HG03460 (cell line): ENCODE measurements around the gene EGR4.
"Not testable (repeated sequence)": the region's sequence is repeated elsewhere in the genome, so short reads cannot be mapped to it uniquely, and the experiment has no call there.

ENCODE experiments used
- ATAC-seq: cut with Tn5 transposase; IDR thresholded peaks from one replicate; pipeline ENCODE4 v1.9.1; 2021; ENCODE audit not compliant: unreplicated experiment

EGR4 gene

GRCh38 chr2:73264332-73264606 lies 29.1 kb downstream of the EGR4 start:
- ATAC-seq, result no peak

GRCh38 chr2:73263540-73264331 lies 29.6 kb downstream of the EGR4 start:
- ATAC-seq, result no peak

GRCh38 chr2:73262691-73263429 lies 30.5 kb downstream of the EGR4 start:
- ATAC-seq, result not testable (repeated sequence)

GRCh38 chr2:73262108-73262651 lies 31.2 kb downstream of the EGR4 start:
- no peak for ATAC-seq

- no peak for ATAC-seq
Observed at GRCh38 chr2:73260338-73260984, 32.9 kb downstream of the EGR4 start.

GRCh38 chr2:73259704-73260337 lies 33.5 kb downstream of the EGR4 start:
- no peak for ATAC-seq

GRCh38 chr2:73259276-73259675 lies 34.1 kb downstream of the EGR4 start:
- ATAC-seq, result no peak

- no peak for ATAC-seq
Observed at GRCh38 chr2:73258913-73259215, 34.5 kb downstream of the EGR4 start.

- ATAC-seq, result no peak
Observed at GRCh38 chr2:73258186-73258912, 35.0 kb downstream of the EGR4 start.

- no peak for ATAC-seq
Observed at GRCh38 chr2:73257425-73258125, 35.8 kb downstream of the EGR4 start.

GRCh38 chr2:73257021-73257420 lies 36.3 kb downstream of the EGR4 start:
- ATAC-seq, result no peak

- ATAC-seq, result no peak
Observed at GRCh38 chr2:73256618-73256922, 36.8 kb downstream of the EGR4 start.

GRCh38 chr2:73255907-73256617 lies 37.3 kb downstream of the EGR4 start:
- ATAC-seq, result no peak

- no peak for ATAC-seq
Observed at GRCh38 chr2:73255007-73255644, 38.2 kb downstream of the EGR4 start.

GRCh38 chr2:73254343-73255006 lies 38.9 kb downstream of the EGR4 start:
- ATAC-seq, result no peak

- no peak for ATAC-seq
Observed at GRCh38 chr2:73253901-73254300, 39.4 kb downstream of the EGR4 start.

GRCh38 chr2:73253400-73253799 lies 39.9 kb downstream of the EGR4 start:
- no peak for ATAC-seq

- ATAC-seq, result no peak
Observed at GRCh38 chr2:73252238-73253027, 40.9 kb downstream of the EGR4 start.
